H1 (cell line): Measurements from ENCODE around the gene GINS3. TPM values are rescaled to one million over a fixed set of nuclear protein-coding genes. Genes with fewer than 3 reads are reported as not detected.

Experiments used
- CTCF ChIA-PET: fragments of 300-600 bp; sonication (Branson Sonifier 250); formaldehyde crosslinking; loops from one replicate; lab custom pipeline; 2021; ENCODE audit not compliant: partially characterized antibody; lab: Charles Lee
- POLR2A ChIA-PET: fragments of 300-600 bp; sonication (Branson Sonifier 250); formaldehyde crosslinking; loops from one replicate; lab custom pipeline; 2021; ENCODE audit warnings: inconsistent platforms; ENCODE audit not compliant: partially characterized antibody; lab: Charles Lee
- DNase-seq, 2 experiments: peaks; one replicate each; pipeline versions ENCODE4 v3.0.0 to v3.0.0-alpha.2; 2010 to 2022; ENCODE audit warnings: low spot score in 2 of 2, low read depth in 1 of 2, mixed read lengths in 1 of 2
- FAIRE-seq: peaks from 2 replicates; lab custom pipeline; 2011; peaks lifted over from hg19 to GRCh38; lab: Jason Lieb, UNC
- H2AFZ ChIP-seq: 2 replicates; pipeline ENCODE4 v1.8.1; 2012; ENCODE audit warnings: low read length, inconsistent platforms
- H2AK5ac ChIP-seq: 2 replicates; pipeline ENCODE4 v1.6.1; 2013; ENCODE audit warnings: low read depth, low read length
- H2BK120ac ChIP-seq: replicated peaks from 2 replicates; pipeline ENCODE3; 2013; ENCODE audit warnings: low read depth, low read length, inconsistent platforms
- H2BK12ac ChIP-seq: 2 replicates; pipeline ENCODE4 v1.6.1; 2013; ENCODE audit warnings: low read depth, low read length
- H2BK15ac ChIP-seq: 2 replicates; pipeline ENCODE4 v1.6.1; 2013; ENCODE audit warnings: low read length
- H2BK20ac ChIP-seq: 2 replicates; pipeline ENCODE4 v1.6.1; 2013; ENCODE audit warnings: low read length
- H2BK5ac ChIP-seq: 2 replicates; pipeline ENCODE4 v1.6.1; 2013; ENCODE audit warnings: low read depth, low read length
- H3K14ac ChIP-seq: 2 replicates; pipeline ENCODE4 v1.6.1; 2013; ENCODE audit warnings: inconsistent platforms; ENCODE audit not compliant: insufficient read length
- H3K18ac ChIP-seq: 2 replicates; pipeline ENCODE4 v1.6.1; 2013; ENCODE audit warnings: low read length; ENCODE audit errors: extremely low read depth
- H3K23ac ChIP-seq: 2 replicates; pipeline ENCODE4 v1.6.1; 2013; ENCODE audit warnings: inconsistent platforms; ENCODE audit not compliant: insufficient read length
- H3K23me2 ChIP-seq: 2 replicates; pipeline ENCODE4 v1.6.1; 2013; ENCODE audit warnings: low read depth, low read length
- H3K27ac ChIP-seq: 2 replicates; pipeline ENCODE4 v1.6.1; 2011; ENCODE audit warnings: low read depth, low read length, inconsistent platforms
- H3K27me3 ChIP-seq, 4 experiments: replicated peaks in 1 of 4; 1 replicate in 1 of 4; 2 replicates in 3 of 4; pipeline versions ENCODE4 v1.6.1 to v1.8.1; 2011 to 2013; ENCODE audit warnings: low read length in 3 of 4, mild to moderate bottlenecking in 3 of 4, inconsistent platforms in 2 of 4, mixed read lengths in 2 of 4, moderate library complexity in 1 of 4; ENCODE audit not compliant: control insufficient read depth in 3 of 4, insufficient read depth in 3 of 4; ENCODE audit errors: extremely low read depth in 1 of 4
- H3K36me3 ChIP-seq, 4 experiments: 2 replicates each; pipeline versions ENCODE4 v1.6.1 to v1.8.1; 2011 to 2013; ENCODE audit warnings: mild to moderate bottlenecking in 4 of 4, low read length in 3 of 4, moderate library complexity in 2 of 4, control low read depth in 1 of 4, inconsistent platforms in 1 of 4; ENCODE audit not compliant: insufficient read depth in 4 of 4, control insufficient read depth in 2 of 4
- H3K4ac ChIP-seq: replicated peaks from 2 replicates; pipeline ENCODE3; 2013; ENCODE audit warnings: low read length, low read depth, mixed read lengths, inconsistent platforms; ENCODE audit not compliant: insufficient read length
- H3K4me1 ChIP-seq, 4 experiments: replicated peaks in 1 of 4; 1 replicate in 1 of 4; 2 replicates in 3 of 4; pipeline versions ENCODE4 v1.6.1 to v1.8.1; 2011 to 2013; ENCODE audit warnings: low read length in 3 of 4, inconsistent platforms in 2 of 4, mixed read lengths in 1 of 4; ENCODE audit not compliant: insufficient read depth in 4 of 4, control insufficient read depth in 3 of 4
- H3K4me2 ChIP-seq, 2 experiments: 2 replicates each; pipeline versions ENCODE4 v1.6.1 to v1.8.1; 2011 to 2013; ENCODE audit warnings: low read depth in 2 of 2, low read length in 2 of 2, control low read depth in 1 of 2, inconsistent platforms in 1 of 2, mild to moderate bottlenecking in 1 of 2; ENCODE audit not compliant: insufficient read depth in 1 of 2
- H3K4me3 ChIP-seq, 4 experiments: fragments of 200-600, 300-600 bp in 1 of 4; sonication (generic), shearing (Covaris generic), sonication (Bioruptor Twin) in 1 of 4; 2 replicates each; pipeline versions ENCODE4 v1.5.1 to v1.8.1; 2011 to 2016; ENCODE audit warnings: low read length in 4 of 4, low read depth in 3 of 4, control low read depth in 2 of 4, inconsistent platforms in 2 of 4, mild to moderate bottlenecking in 2 of 4, mixed read lengths in 1 of 4, moderate library complexity in 1 of 4; ENCODE audit not compliant: insufficient read depth in 2 of 4; ENCODE audit errors: extremely low read depth in 1 of 4
- H3K56ac ChIP-seq: replicated peaks from 2 replicates; pipeline ENCODE3; 2013; ENCODE audit warnings: low read depth, mild to moderate bottlenecking, mixed read lengths, low read length, inconsistent platforms; ENCODE audit not compliant: insufficient read length
- H3K79me1 ChIP-seq: 2 replicates; pipeline ENCODE4 v1.6.1; 2013; ENCODE audit warnings: low read depth, low read length, control low read depth
- H3K79me2 ChIP-seq, 2 experiments: 2 replicates each; pipeline versions ENCODE4 v1.6.1 to v1.8.1; 2012 to 2013; ENCODE audit warnings: low read length in 2 of 2, mild to moderate bottlenecking in 2 of 2, inconsistent platforms in 1 of 2; ENCODE audit not compliant: insufficient read depth in 2 of 2, control insufficient read depth in 1 of 2
- H3K9ac ChIP-seq, 4 experiments: replicated peaks in 1 of 4; 1 replicate in 1 of 4; 2 replicates in 3 of 4; pipeline versions ENCODE4 v1.6.1 to v1.8.1; 2011 to 2013; ENCODE audit warnings: low read depth in 3 of 4, low read length in 3 of 4, control low read depth in 2 of 4, mild to moderate bottlenecking in 2 of 4, moderate library complexity in 2 of 4, inconsistent platforms in 1 of 4; ENCODE audit errors: extremely low read depth in 1 of 4
- H3K9me3 ChIP-seq, 2 experiments: 2 replicates each; pipeline versions ENCODE4 v1.6.1 to v1.8.1; 2012 to 2013; ENCODE audit warnings: mild to moderate bottlenecking in 2 of 2, moderate library complexity in 2 of 2, control low read depth in 1 of 2, inconsistent platforms in 1 of 2, low read depth in 1 of 2, low read length in 1 of 2, mixed read lengths in 1 of 2; ENCODE audit not compliant: insufficient read depth in 2 of 2
- H4K20me1 ChIP-seq, 2 experiments: replicated peaks in 1 of 2; 2 replicates each; pipeline versions ENCODE3 to v1.8.1; 2011 to 2013; ENCODE audit warnings: inconsistent platforms in 2 of 2, low read length in 2 of 2, mild to moderate bottlenecking in 1 of 2; ENCODE audit not compliant: insufficient read depth in 2 of 2, control insufficient read depth in 1 of 2
- H4K5ac ChIP-seq: 2 replicates; pipeline ENCODE4 v1.6.1; 2013; ENCODE audit warnings: low read length, low read depth, mixed read lengths, inconsistent platforms; ENCODE audit not compliant: insufficient read length
- H4K8ac ChIP-seq: 2 replicates; pipeline ENCODE4 v1.8.0; 2013; ENCODE audit warnings: mild to moderate bottlenecking, moderate library complexity, low read length, inconsistent platforms; ENCODE audit not compliant: insufficient read depth; ENCODE audit errors: extremely low read depth
- H4K91ac ChIP-seq: replicated peaks from 2 replicates; pipeline ENCODE3; 2013; ENCODE audit warnings: low read length, mixed read lengths, inconsistent platforms; ENCODE audit not compliant: insufficient read length
- CTCF ChIP-seq, 3 experiments: IDR thresholded peaks; 1 replicate in 2 of 3; 2 replicates in 1 of 3; pipeline versions ENCODE4 v1.5.1 to v1.6.1; 2011; ENCODE audit warnings: low read length in 3 of 3, mild to moderate bottlenecking in 3 of 3, inconsistent platforms in 2 of 3, low read depth in 1 of 3, moderate library complexity in 1 of 3; ENCODE audit not compliant: insufficient read depth in 1 of 3; ENCODE audit errors: control extremely low read depth in 1 of 3
- GABPA ChIP-seq: IDR thresholded peaks from 2 replicates; pipeline ENCODE4 v1.6.1; 2011; ENCODE audit warnings: mild to moderate bottlenecking, low read length, moderate library complexity, borderline replicate concordance; ENCODE audit not compliant: insufficient read depth
- MAFK ChIP-seq: IDR thresholded peaks from 2 replicates; pipeline ENCODE4 v1.6.1; 2012; ENCODE audit warnings: low read depth, mild to moderate bottlenecking, improper control_type of control experiment, low read length
- MAX ChIP-seq: IDR thresholded peaks from 2 replicates; pipeline ENCODE4 v1.6.1; 2012; ENCODE audit warnings: inconsistent platforms
- POU5F1 ChIP-seq: IDR thresholded peaks from 2 replicates; pipeline ENCODE4 v1.6.1; 2011; ENCODE audit warnings: low read depth, mild to moderate bottlenecking, low read length, moderate library complexity
- RXRA ChIP-seq: IDR thresholded peaks from 2 replicates; pipeline ENCODE4 v1.6.1; 2011; ENCODE audit warnings: low read depth, mild to moderate bottlenecking, low read length, moderate library complexity; ENCODE audit not compliant: insufficient read depth
- TAF7 ChIP-seq: optimal IDR thresholded peaks from 2 replicates; pipeline ENCODE3; 2011; ENCODE audit warnings: low read depth, mild to moderate bottlenecking, inconsistent platforms, low read length, moderate library complexity, borderline replicate concordance
- ZNF274 ChIP-seq: IDR thresholded peaks from 2 replicates; pipeline ENCODE4 v1.7.0; 2012; ENCODE audit warnings: low read length, borderline replicate concordance; ENCODE audit errors: extremely low read depth
- WGBS, 2 experiments: shearing (Covaris generic) in 1 of 2; methylation state at CpG; one replicate each; pipeline versions ENCODE4 v1.1.6 to v1.1.7; 2013 to 2015; ENCODE audit warnings: low lambda C conversion rate in 2 of 2, mixed read lengths in 2 of 2, inconsistent platforms in 1 of 2, low coverage in 1 of 2, missing lambda C conversion rate in 1 of 2; ENCODE audit not compliant: insufficient replicate concordance in 2 of 2, insufficient coverage in 1 of 2, insufficient read length in 1 of 2; ENCODE audit errors: extremely low coverage in 1 of 2, missing lambda C conversion rate in 1 of 2; 5-methylcytosine and 5-hydroxymethylcytosine counted together
- polyA plus RNA-seq, 7 experiments: library from polyadenylated mRNA; depleted of rRNA in 3 of 7; stranded (reverse) in 5 of 7; unstranded in 2 of 7; fragments of >200 nt in 5 of 7; fragments of 200-250 nt in 2 of 7; gene quantifications; 1 replicate in 5 of 7; 2 replicates in 1 of 7; 4 replicates in 1 of 7; pipeline versions ENCODE4 v1.2.1 to v1.2.3, GENCODE V29; 2011 to 2013; ENCODE audit warnings: missing spikeins in 2 of 7, mixed read lengths in 2 of 7
- total RNA-seq: library from RNA; stranded (reverse); fragmentation: NEBNext Ultra II Directional; extraction: Animal tissue kit (Norgen Biotek cat#: 25700); gene quantifications from 2 replicates; pipeline ENCODE4 v1.2.1, GENCODE V29; 2021

GINS3 gene
- total and polyA plus RNA-seq, 2 of the 8 experiments (the other 6 are each of a cell fraction or from before 2014, with no cell fraction given) = 12.9 to 15.4 TPM

- H3K23ac ChIP-seq = no peak overlapping the region
- DNase-seq (no peak), FAIRE-seq (no peak)
- H3K79me1 ChIP-seq = no peaks in the 10 kb centered on the region
- no peak overlapping the region for H3K18ac ChIP-seq
- H3K4me2 ChIP-seq = no peak overlapping the region
- H2BK5ac ChIP-seq = no peak overlapping the region
- ChIA-PET CTCF (interaction anchor here (0.6 to 1.6 kb wide), 2 partner anchors 50 to 113 kb away, joined by 3 to 5 read pairs; no protein-coding TSS in a partner anchor), POLR2A (interaction anchor here (1.0 kb wide), 1 partner anchor 12 kb away, joined by 3 read pairs; no protein-coding TSS in a partner anchor)
- H2AK5ac ChIP-seq = no peak overlapping the region
- no peak overlapping the region for H3K27ac ChIP-seq
- no peak overlapping the region for H3K56ac ChIP-seq
- no peaks in the 10 kb centered on the region for H3K27me3 ChIP-seq
- no peak overlapping the region for H2BK120ac ChIP-seq
- no peaks in the 10 kb centered on the region for H3K9me3 ChIP-seq
- no peak overlapping the region for H3K9ac ChIP-seq
- H3K4me1 ChIP-seq = peaks cover 0 to 2% (median 0%) of the 10 kb centered on the region in 4 experiments; a peak in 1 of 7 replicates
- no peak overlapping the region for H2BK15ac ChIP-seq
- TF ChIP-seq CTCF (IDR thresholded peaks at IDR 0.05; ENCODE audit: control extremely low read depth in 1 of 3, insufficient read depth in 1 of 3, low read depth in 1 of 3, low read length in 3 of 3) (no peak), POU5F1 (no peak), ZNF274 (no peak), MAX (no peak), GABPA (no peak), TAF7 (no peak), MAFK (no peak), RXRA (no peak)
- no peak overlapping the region for H4K91ac ChIP-seq
- no peaks in the 10 kb centered on the region for H3K36me3 ChIP-seq
- no peak overlapping the region for H4K8ac ChIP-seq
- no peaks in the 10 kb centered on the region for H3K23me2 ChIP-seq
- no peak overlapping the region for H2BK12ac ChIP-seq
- H2AFZ ChIP-seq = no peak overlapping the region
- no peak overlapping the region for H2BK20ac ChIP-seq
- no peak overlapping the region for H4K5ac ChIP-seq
- no peaks in the 10 kb centered on the region for H4K20me1 ChIP-seq
- no peak overlapping the region for H3K14ac ChIP-seq
- H3K4me3 ChIP-seq = no peak overlapping the region
- WGBS, 2 experiments = 94% methylated on average over 6 of the region's 6 CpGs; no CpG with 5 or more reads in 1 of the 2 experiments
- H3K79me2 ChIP-seq = no peaks in the 10 kb centered on the region
- no peak overlapping the region for H3K4ac ChIP-seq
These were observed 21.1 kb downstream of the GINS3 start for GRCh38 chr16:58413359-58413758.
